ENCODE measurements around the gene CAPZB. TPM values are rescaled to one million over a fixed set of nuclear protein-coding genes. Genes with fewer than 3 reads are reported as not detected.
"Not testable (repeated sequence)": the region's sequence is repeated elsewhere in the genome, so short reads cannot be mapped to it uniquely, and the experiment has no call there.

Gene CAPZB
- total RNA-seq, 1 donor, result 102 TPM

GRCh38 chr1:19319196-19319595 lies 166.1 kb downstream of the CAPZB start:
- no peak for DNase-seq (ENCODE audit: low read depth in 2 of 3, low spot score in 2 of 3)

GRCh38 chr1:19317126-19317910 lies 168.0 kb downstream of the CAPZB start:
- no peak for DNase-seq (ENCODE audit: low read depth in 2 of 3, low spot score in 2 of 3)

- peak in 2 of 3 donors; percentile 78 to 86 for DNase-seq (ENCODE audit: low read depth in 2 of 3, low spot score in 2 of 3)
Measured at GRCh38 chr1:19315378-19316198, 169.8 kb downstream of the CAPZB start.

- DNase-seq (ENCODE audit: low read depth in 2 of 3, low spot score in 2 of 3), result no peak
Measured at GRCh38 chr1:19313961-19314882, 171.1 kb downstream of the CAPZB start.

- DNase-seq (ENCODE audit: low read depth in 2 of 3, low spot score in 2 of 3), result no peak
Measured at GRCh38 chr1:19313636-19313959, 171.7 kb downstream of the CAPZB start.

- peak in 1 of 3 donors; percentile 34 for DNase-seq (ENCODE audit: low read depth in 2 of 3, low spot score in 2 of 3)
Measured at GRCh38 chr1:19312782-19313635, 172.3 kb downstream of the CAPZB start.

GRCh38 chr1:19311931-19312781 lies 173.2 kb downstream of the CAPZB start, which contains the start of the genes AKR7A2 and SLC66A1:
Gene AKR7A2 (minus strand): TSS chr1:19312144. CDS start chr1:19312124, 20 bp downstream.
Gene SLC66A1 (plus strand): TSS chr1:19312326. CDS start chr1:19317678, 5,352 bp downstream.
- peak; percentile 78 to 91 (median 87) for DNase-seq (ENCODE audit: low read depth in 2 of 3, low spot score in 2 of 3)

- no peak for DNase-seq (ENCODE audit: low read depth in 2 of 3, low spot score in 2 of 3)
Measured at GRCh38 chr1:19311503-19311930, 173.8 kb downstream of the CAPZB start.

DNA sequence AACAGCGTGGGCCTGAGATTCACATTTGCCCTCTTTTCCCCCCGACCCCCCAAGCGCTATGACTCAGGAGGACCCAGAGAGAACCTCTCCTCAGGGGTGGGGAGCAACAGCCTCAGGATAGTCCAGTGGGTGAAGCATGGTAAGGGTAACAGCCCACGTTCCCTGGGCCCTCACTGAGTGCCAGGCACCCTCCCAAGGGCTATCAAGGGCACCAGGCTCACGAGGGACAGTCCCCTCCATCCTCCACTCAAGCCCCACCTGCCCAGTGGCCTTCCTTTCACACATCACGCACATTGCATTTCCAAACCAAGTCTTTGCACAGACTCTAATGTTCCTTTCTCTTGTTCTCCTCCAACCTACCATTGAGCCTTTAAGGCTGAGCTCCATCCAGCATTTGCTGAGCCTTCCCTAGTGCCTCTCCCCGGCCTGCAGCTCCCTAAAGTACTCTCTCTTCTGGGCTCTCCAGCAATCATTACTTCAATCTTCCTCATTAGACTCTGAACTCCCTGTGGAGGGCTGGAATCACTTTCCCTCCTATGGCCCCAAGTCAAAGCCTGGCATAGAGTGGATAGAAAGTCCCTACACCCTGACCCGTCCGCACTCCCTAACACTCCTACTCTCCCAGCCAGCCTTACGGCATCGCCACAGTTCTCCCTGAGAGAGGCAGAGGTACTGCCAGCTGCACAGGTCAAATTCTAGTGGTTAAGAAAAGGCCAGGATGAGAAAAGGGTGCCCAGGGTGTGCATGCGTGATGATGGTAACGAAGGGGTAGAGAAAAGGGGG lies 174.4 kb downstream of the CAPZB start:
- no peak for DNase-seq (ENCODE audit: low read depth in 2 of 3, low spot score in 2 of 3)

- no peak for DNase-seq (ENCODE audit: low read depth in 2 of 3, low spot score in 2 of 3)
Measured at GRCh38 chr1:19310061-19310460, 175.3 kb downstream of the CAPZB start.

DNA sequence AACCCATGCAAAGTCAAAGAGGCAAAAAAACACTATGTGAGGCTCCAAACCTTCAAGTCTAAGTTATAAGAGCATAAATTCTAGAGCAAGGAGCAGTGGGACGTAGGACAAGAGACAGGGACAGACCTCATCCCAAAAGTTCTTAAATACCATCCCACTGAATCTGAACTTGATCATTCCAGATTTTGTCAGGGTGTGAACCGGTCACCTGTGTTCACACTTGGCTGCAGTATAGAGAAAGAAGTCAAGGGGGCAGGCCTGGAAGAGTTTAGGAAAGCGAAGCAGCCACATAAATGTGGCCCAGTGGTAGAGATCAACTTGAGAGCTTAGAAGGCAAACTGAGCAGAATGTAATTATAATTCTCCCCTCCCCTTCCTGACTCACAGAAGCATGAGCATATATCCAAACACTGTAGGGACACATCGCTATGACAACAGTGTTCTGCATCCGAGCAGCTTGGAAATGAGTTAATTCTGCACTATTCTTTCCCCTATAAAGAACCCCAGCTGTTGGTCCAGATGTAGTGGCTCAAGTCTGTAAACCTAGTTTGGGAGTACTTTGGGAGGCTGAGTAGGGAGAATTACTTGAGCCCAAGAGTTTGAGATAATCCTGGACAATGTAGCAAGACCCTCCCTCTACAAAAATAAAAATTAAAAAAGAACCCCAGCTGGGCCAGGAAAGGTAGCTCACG lies 176.1 kb downstream of the CAPZB start:
- no peak for DNase-seq (ENCODE audit: low read depth in 2 of 3, low spot score in 2 of 3)

DNA sequence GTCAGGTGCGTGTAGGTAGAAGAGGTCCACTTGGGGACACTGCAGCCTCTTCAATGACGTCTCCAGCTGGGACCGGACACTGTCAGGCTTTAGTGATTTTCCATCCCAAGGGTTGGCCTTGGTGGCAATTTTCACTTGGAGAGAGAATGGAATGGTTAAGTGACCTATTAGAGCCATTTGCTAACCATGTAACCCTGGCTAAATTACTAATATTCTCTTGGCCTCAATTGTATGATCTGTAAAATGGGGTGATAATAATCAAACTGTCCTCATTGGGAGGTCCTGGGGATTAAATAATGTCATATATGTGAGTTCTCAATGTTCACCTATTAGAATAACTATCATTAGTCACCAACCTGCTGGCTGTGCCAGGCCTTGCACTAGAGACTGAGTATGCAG lies 176.8 kb downstream of the CAPZB start:
- DNase-seq (ENCODE audit: low read depth in 2 of 3, low spot score in 2 of 3), result no peak

DNA sequence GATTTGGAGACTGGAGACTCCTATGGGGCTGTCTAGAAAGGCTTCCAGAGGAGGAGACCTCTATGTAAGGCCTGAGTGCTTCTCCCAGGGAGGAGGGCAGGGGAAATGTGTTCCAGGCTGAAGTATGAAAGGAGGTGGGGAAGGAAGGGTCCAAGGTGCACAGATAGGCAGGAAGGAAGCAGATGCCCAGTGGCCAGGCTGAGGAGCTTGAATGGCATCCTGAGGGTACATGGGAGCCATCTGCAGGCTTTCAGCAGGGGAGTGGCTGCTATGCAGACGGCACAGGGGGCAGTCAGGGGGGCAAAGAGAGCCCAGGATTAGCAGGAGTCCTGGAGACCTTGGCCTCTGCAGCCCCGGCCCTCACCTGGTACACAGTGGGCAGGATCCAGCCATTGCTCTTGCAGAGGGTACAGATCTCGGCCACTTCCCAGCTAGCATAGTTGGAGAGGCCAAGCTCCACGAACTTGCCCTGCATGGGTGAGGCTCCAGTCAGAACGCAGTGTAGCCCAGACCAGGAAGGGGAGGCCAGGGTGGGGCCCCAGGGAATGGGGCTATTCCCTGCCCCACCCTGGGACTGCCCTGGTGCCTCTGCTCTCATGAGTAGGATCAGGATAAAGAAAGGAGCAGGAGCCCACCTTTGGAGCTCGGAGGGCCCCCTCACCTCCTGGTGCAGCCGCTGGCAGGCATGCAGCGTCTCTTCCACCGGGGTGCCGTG lies 177.4 kb downstream of the CAPZB start:
- DNase-seq (ENCODE audit: low read depth in 2 of 3, low spot score in 2 of 3), result no peak

DNA sequence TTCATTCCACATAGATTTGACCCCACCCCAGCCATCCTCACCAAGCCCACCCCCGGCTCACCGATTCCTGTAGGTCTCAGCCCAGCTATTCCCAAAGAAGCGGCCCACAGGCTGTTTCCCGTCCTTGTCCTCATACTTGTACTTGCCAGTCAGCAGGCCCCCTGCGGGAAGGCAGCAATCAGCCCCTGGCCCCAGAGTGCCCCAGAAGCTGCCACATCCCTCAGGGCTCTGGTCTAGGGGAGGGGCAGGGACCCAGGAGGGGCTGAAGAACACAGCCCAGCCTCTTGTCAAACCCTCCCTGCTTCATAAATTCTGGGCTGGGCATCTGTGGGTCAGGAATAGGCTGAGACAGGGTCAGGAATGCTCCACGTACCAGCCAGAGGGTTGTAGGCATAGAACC lies 178.4 kb downstream of the CAPZB start:
- DNase-seq (ENCODE audit: low read depth in 2 of 3, low spot score in 2 of 3), result no peak

DNA sequence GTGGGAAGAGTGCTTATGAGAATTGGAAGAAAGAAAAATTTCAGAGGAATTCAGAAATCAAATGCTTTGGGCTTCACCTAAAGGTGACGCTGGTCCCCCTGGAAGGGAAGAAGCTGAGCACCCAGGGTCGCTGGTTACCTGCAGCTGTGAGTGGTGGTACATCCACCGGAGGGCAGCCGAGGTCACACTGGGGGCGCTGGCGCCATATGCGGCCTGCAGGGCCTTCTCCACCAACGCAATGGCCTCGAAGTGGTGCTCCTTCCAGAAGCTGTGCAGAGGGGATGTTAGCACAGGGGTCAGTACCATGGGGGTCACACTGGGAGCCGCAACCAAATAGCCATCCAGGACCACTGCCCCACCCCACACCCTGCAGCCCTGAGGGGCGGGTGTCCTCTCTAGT lies 179.5 kb downstream of the CAPZB start:
- no peak for DNase-seq (ENCODE audit: low read depth in 2 of 3, low spot score in 2 of 3)

DNA sequence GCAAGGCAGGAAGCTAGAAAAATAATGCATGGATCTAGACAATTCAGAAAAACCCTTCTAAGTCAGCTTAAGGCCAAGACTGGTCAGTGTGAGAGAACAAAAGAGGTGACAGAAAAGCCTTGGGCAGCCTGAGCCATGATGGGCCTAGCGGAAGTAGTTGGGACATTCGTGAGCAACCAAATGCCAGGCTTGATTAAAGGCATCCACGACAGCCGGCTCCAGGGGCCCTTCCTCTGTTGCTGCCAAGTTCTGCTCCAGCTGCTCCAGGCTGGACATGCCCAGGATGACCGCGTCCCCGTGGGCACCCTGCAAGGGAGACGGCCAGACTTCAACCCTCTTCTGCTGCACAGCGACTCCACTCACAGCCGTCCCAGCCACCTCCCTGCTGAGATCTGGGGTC lies 181.3 kb downstream of the CAPZB start:
- DNase-seq (ENCODE audit: low read depth in 2 of 3, low spot score in 2 of 3), result not testable (repeated sequence)

DNA sequence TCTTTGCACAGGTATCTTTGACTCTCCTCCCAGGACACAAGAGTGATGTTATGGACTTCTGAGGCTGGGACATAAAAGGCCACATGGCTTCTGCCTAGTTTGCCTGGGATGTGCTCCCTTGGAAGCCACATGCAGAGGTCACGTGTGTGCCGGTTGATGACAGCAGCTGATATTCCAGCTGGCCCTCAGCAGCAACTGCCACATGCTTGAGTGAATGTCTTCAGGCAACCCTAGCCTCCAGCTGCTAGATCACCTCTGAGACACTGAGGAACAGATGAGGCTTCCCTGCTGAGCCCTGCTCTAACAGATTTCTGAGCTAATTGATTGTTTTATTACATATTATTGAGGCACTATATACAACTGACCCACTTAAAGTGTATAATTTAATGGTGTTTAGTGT lies 185.1 kb downstream of the CAPZB start:
- DNase-seq (ENCODE audit: low read depth in 2 of 3, low spot score in 2 of 3), result no peak

All from hematopoietic multipotent progenitor cell (in vitro differentiated cells).